Skeletal muscle tissue (tissue), 4 donors: ENCODE measurements around the gene GOSR2. TPM values are rescaled to one million over a fixed set of nuclear protein-coding genes. Genes with fewer than 3 reads are reported as not detected.

Experiments
- H3K27ac ChIP-seq: one replicate; pipeline ENCODE4 v1.7.0; 2013; ENCODE audit warnings: mild to moderate bottlenecking, low read depth, low read length, inconsistent platforms
- H3K27me3 ChIP-seq, 3 donors: one replicate each; pipeline ENCODE4 v1.7.0; 2013; ENCODE audit warnings: low read length in 3 of 3; ENCODE audit not compliant: control insufficient read depth in 3 of 3, insufficient read depth in 3 of 3
- H3K36me3 ChIP-seq, 3 donors: one replicate each; pipeline ENCODE4 v1.7.0; 2013; ENCODE audit warnings: low read length in 3 of 3; ENCODE audit not compliant: control insufficient read depth in 3 of 3, insufficient read depth in 3 of 3
- H3K4me1 ChIP-seq, 3 donors: one replicate each; pipeline ENCODE4 v1.7.0; 2013; ENCODE audit warnings: low read length in 3 of 3, mild to moderate bottlenecking in 3 of 3; ENCODE audit not compliant: control insufficient read depth in 3 of 3, insufficient read depth in 3 of 3
- H3K4me3 ChIP-seq, 3 donors: one replicate each; pipeline ENCODE4 v1.7.0; 2013; ENCODE audit warnings: low read length in 3 of 3
- H3K9ac ChIP-seq, 3 donors: one replicate each; pipeline ENCODE4 v1.7.0; 2013; ENCODE audit warnings: low read length in 3 of 3, mild to moderate bottlenecking in 3 of 3, moderate library complexity in 2 of 3, low read depth in 1 of 3
- H3K9me3 ChIP-seq, 3 donors: one replicate each; pipeline ENCODE4 v1.7.0; 2013; ENCODE audit warnings: low read length in 3 of 3; ENCODE audit not compliant: control insufficient read depth in 3 of 3
- total RNA-seq: library from RNA; depleted of rRNA; stranded (reverse); fragments of >200 nt; gene quantifications from one replicate; pipeline ENCODE4 v1.2.3, GENCODE V29; 2014
- donor health status: Osteomylitis.

The GOSR2 gene
- total RNA-seq, 1 donor from 2014 or later: 41.2 TPM

DNA sequence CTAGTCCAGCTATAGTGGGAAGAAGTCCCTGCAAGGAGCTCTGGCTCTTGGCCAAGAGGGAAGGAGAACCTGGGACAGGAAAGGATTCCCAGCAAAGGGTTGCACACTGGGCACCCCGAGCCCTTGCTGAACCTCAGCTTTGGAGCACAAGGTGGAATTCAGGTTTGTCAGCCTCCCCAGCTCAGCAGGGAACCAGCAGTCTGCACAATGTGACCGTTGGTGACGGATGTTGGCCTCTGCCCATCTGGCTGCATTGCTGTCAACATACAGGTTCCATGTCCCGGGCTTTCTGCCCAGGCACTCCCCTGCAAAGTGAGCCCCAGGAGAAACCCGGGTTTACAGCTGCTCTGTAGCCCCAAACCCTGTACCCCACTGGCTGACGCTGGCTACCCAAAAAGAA lies 49.4 kb downstream of the GOSR2 start:
- Histone ChIP-seq H3K4me1 (peaks cover 0 to 5% (median 0%) of the 10 kb centered on the region in 3 donors), H3K9me3 (no peaks in the 10 kb centered on the region), H3K4me3 (no peak overlapping the region), H3K27ac (no peak overlapping the region), H3K27me3 (peaks cover 4 to 10% (median 9%) of the 10 kb centered on the region in 3 donors), H3K9ac (no peak overlapping the region), H3K36me3 (peaks cover 2 to 6% (median 3%) of the 10 kb centered on the region in 3 donors)

DNA sequence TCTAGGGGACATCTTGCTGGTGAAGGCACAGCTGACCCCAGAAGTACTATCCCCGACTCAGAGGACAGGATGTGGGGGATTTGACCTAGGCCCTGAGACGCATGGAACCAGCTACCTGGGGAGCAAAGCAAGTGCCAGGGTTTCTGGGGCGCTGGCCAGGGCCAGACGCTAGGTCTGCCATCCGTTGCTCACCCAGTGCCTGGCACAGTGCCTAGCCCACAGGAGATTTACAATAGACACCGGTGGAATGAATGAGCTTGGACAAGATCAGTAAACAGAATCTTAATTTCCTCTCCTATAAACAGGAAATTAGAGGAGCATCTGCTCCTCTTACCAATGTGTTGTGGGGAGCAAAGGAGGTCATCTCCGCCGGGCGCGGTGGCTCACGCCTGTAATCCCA lies 51.1 kb downstream of the GOSR2 start:
- H3K9ac ChIP-seq: no peak overlapping the region
- H3K4me3 ChIP-seq: no peak overlapping the region
- H3K27ac ChIP-seq: no peak overlapping the region
- H3K4me1 ChIP-seq: peaks cover 10 to 17% (median 11%) of the 10 kb centered on the region in 3 donors
- peaks cover 16 to 27% (median 23%) of the 10 kb centered on the region in 3 donors for H3K27me3 ChIP-seq
- no peaks in the 10 kb centered on the region for H3K36me3 ChIP-seq
- no peaks in the 10 kb centered on the region for H3K9me3 ChIP-seq

DNA sequence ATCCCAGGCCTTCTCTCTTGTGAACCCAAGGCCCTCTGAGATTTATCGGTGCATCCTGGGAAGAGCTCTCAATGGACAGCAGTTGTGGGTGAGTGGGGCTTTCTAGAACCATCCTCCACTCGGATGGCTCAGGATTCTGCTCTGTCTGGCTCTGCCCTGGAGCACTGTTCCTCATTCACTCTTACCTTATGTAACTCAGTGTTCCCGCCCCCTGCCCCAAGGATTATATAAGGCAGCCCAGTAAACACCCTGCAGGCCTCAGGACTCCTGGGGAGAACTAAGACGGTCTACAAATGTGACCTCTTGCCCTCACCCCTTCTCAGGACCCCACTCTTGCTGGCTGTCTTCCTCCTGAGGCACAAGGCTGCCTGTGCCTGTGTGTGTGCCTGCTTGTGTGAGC lies 52.3 kb downstream of the GOSR2 start:
- Histone ChIP-seq H3K4me1 (peaks cover 14 to 21% (median 14%) of the 10 kb centered on the region in 3 donors), H3K9me3 (no peaks in the 10 kb centered on the region), H3K9ac (no peak overlapping the region), H3K4me3 (no peak overlapping the region), H3K27ac (no peak overlapping the region), H3K36me3 (no peaks in the 10 kb centered on the region), H3K27me3 (peaks cover 16 to 28% (median 27%) of the 10 kb centered on the region in 3 donors)

DNA sequence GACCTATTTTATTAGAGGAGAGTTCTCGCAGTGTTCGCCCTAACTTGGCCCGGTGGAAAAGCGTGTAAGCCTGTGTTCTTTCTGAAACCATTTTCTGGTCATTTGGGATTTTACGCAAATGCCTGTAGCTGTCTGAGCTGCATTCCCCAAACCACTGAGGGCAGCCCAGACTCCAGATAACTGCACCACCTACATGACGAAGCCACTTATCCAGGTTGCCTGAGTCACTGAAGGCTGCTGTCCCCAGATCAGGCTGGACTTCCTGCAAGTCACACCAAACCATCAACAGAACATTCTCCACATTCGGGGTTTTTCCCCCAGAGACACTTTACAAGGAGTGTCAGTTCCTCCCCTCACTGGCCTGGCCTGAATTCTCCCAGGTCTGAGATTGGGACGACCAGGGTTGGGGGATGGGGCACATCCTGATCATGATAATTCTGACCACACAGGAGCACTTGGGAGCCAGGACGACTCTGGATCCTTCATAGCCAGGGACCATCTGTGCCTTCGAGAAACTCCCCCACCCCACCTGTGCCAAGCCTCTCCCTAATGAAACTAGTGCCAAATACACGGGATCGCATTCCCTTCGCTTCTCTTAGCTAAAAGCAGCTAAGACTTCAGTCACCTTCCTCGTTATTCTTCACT lies 53.8 kb downstream of the GOSR2 start:
- no peak overlapping the region for H3K4me3 ChIP-seq
- no peaks in the 10 kb centered on the region for H3K36me3 ChIP-seq
- H3K9ac ChIP-seq: no peak overlapping the region
- H3K27ac ChIP-seq: no peak overlapping the region
- no peaks in the 10 kb centered on the region for H3K9me3 ChIP-seq
- peaks cover 14 to 21% (median 14%) of the 10 kb centered on the region in 3 donors for H3K4me1 ChIP-seq
- peaks cover 16 to 31% (median 28%) of the 10 kb centered on the region in 3 donors for H3K27me3 ChIP-seq

DNA sequence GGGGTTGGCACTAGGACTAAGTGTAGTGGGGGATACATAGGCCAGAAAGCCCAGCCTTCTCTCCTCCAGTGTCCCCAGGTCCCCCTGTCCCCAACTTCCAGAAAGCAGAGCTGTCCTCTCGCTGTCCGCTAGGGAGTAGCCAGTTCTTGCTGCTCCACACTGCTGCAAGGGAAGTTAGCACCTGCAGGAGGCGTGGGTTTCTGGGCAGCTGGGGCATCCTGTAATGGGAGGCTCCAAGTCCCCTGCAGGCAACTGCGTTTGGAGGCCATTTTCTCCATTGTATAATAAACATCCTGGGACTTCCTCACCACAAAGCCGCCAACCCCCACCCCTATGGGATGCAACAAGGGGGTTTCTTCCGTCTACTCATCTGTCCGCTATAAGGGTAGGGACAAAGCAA lies 54.4 kb downstream of the GOSR2 start:
- Histone ChIP-seq H3K4me1 (peaks cover 14 to 19% (median 14%) of the 10 kb centered on the region in 3 donors), H3K9ac (no peak overlapping the region), H3K9me3 (no peaks in the 10 kb centered on the region), H3K27me3 (peaks cover 16 to 31% (median 28%) of the 10 kb centered on the region in 3 donors), H3K27ac (no peak overlapping the region), H3K4me3 (no peak overlapping the region), H3K36me3 (no peaks in the 10 kb centered on the region)

DNA sequence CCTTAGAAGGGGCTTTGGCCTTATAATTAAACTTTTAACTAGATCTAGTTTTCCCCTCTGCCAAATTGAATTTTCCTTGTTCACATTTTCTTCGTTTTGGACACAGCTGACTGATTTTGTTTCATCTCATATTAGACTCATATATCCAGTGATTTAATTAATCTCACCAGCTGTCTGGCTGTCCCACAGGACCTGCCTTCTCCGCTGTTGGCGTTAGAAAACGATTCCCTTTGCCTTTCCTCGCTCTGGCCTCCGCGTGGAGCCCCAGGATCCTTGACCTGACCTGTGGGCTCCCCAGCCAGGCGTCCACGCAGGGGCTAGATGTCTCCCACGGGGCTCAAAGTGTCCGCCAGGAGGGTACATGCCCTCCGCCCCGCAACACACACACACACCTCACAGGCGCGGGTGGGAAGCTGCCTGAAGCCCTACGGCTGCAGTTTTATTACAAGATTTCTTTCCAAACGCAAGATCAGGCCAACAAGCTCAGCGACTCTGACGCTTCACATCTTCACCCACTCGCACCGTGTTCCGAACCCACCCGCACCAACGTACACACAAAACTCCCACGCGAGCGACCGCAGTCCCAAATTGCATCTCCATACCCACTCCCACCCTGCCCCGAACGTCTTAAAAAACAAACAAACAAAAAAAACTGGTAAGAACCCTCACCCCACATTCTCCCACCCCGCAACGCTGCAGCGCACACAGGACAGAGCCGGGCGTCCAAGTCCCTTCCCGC lies 55.0 kb downstream of the GOSR2 start:
- Histone ChIP-seq H3K4me1 (peaks cover 14 to 17% (median 14%) of the 10 kb centered on the region in 3 donors), H3K27me3 (peaks cover 16 to 31% (median 28%) of the 10 kb centered on the region in 3 donors), H3K9me3 (no peaks in the 10 kb centered on the region), H3K27ac (no peak overlapping the region), H3K36me3 (no peaks in the 10 kb centered on the region), H3K9ac (peak overlapping the region in 1 of 3 donors; percentile 25), H3K4me3 (peak overlapping the region; percentile 22 to 67 (median 23))

DNA sequence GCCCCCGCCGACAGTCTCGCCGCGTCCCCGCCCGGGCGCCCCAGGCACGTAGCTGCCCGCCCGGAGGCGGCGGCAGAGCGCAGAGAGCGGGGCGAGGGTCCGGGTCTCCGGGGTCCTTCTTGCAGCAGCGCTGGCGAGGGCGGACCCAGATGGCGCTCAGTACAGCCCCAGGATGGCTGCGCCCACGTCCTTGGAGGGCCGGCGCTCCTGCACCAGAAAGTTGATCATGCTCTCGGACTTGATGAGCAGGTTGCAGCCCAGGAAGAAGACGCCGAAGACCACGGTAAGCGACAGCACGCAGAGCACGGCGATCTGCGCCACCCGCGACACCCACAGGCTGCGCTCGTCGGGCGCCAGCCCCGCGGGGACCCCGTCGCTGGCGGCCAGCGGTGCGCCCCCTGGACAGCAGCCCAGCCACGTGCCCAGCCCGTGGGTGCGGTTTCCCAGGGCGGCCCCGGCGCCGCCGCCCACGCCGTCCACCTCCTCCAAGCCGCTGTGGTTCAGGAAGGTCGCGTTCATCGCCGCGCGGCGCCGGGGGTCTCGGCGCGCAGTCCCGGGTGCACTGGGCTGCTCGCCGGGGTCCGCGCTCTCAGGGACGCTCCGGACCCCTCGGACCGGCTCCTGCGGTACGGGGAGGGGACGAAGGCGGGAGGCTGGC lies 55.7 kb downstream of the GOSR2 start:
- Histone ChIP-seq H3K27me3 (peaks cover 16 to 31% (median 28%) of the 10 kb centered on the region in 3 donors), H3K9ac (peak overlapping the region in 2 of 3 donors; percentile 32 to 68), H3K27ac (no peak overlapping the region)

DNA sequence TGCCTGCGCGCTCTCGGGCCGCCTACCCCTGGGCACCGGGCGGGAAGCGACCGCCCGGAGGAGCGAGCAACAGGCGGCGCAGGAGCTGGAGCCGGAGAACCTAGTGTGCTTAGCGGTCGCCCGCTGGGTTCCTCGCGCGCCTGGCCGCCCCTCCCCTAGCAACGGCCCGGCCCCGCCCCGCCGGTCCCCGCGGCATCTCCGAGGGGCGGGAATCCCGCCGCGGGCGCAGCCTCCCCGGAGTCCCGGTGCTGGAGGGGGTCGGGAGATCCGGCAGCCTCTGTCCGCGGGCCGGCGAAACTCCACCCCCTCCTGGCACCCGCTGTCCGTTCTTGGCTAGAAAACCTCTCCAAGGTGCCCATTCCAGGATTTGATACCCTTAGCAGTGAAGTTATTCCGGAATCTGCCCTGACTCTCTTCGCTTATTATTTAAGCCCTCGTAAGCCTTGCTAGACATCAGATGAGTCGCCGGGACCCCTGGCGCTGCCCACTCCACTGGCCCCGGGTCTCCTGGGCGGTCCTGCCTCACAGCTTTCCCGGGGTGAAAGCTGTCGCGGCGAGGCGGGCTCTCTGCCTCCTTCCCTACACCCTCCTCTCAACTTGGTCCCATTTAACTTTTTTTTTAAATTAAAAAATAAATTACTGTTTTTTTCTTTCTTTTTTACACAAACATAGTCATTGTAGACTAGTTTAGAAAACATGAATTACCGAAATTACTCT lies 56.3 kb downstream of the GOSR2 start, which contains the start of gene RPRML:
RPRML (minus strand) TSS at position 107 of the 717 bp plus-strand sequence. CDS start 246 bp downstream, outside the sequence.
- no peaks in the 10 kb centered on the region for H3K36me3 ChIP-seq
- peaks cover 19 to 22% (median 20%) of the 10 kb centered on the region in 3 donors for H3K4me1 ChIP-seq
- H3K27me3 ChIP-seq: peaks cover 16 to 31% (median 28%) of the 10 kb centered on the region in 3 donors
- H3K4me3 ChIP-seq: peak within 1 kb of the TSS; percentile 63 to 73 (median 67)
- H3K27ac ChIP-seq: no peak within 1 kb of the TSS
- peak within 1 kb of the TSS in 2 of 3 donors; percentile 45 to 68 for H3K9ac ChIP-seq
- no peaks in the 10 kb centered on the region for H3K9me3 ChIP-seq

More for the DNA sequence above, 55.7 kb downstream of the GOSR2 start:
- peak overlapping the region; percentile 63 to 73 (median 67) for H3K4me3 ChIP-seq
- H3K4me1 ChIP-seq: peaks cover 14 to 18% (median 14%) of the 10 kb centered on the region in 3 donors
- H3K36me3 ChIP-seq: no peaks in the 10 kb centered on the region
- no peaks in the 10 kb centered on the region for H3K9me3 ChIP-seq

DNA sequence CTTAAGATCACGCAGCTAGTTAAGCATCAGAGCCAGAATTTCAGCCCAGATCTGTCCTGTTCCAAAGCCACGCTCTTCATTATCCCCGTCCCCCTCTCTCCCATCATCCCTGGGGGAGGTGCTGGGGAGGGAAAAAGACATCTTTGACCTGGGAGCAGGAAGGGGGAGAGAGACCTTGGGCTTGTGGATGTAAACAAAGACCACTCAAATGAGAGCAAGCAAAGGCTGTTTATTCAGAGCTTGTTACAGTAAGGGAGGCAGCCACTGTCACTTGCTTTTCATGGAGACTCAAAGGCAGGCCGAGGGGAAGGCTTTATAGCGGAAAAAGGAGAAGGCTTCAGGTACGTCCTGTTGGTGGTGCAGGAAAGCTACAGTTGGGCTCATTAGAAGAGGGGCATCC lies 59.6 kb downstream of the GOSR2 start:
- no peak overlapping the region for H3K9ac ChIP-seq
- H3K36me3 ChIP-seq: no peaks in the 10 kb centered on the region
- H3K9me3 ChIP-seq: no peaks in the 10 kb centered on the region

More for the DNA sequence above, 59.6 kb downstream of the GOSR2 start:
- Histone ChIP-seq H3K27ac (no peak overlapping the region), H3K4me1 (peaks cover 19 to 29% (median 25%) of the 10 kb centered on the region in 3 donors), H3K27me3 (peaks cover 10 to 20% (median 16%) of the 10 kb centered on the region in 3 donors), H3K4me3 (no peak overlapping the region)
